GM12891 (cell line): Measurements from ENCODE around the gene IMMP2L.

Experiments used
- DNase-seq: peaks from one replicate; pipeline ENCODE4 v3.0.0; 2011; ENCODE audit warnings: low spot score; ENCODE audit not compliant: insufficient read length
- FAIRE-seq: peaks from 2 replicates; lab custom pipeline; 2011; peaks lifted over from hg19 to GRCh38; lab: Jason Lieb, UNC
- PAX5 ChIP-seq: IDR thresholded peaks from 2 replicates; pipeline ENCODE4 v1.6.1; 2011; ENCODE audit warnings: low read length, moderate library complexity, mild to moderate bottlenecking; ENCODE audit not compliant: insufficient read depth, severe bottlenecking
- POLR2A ChIP-seq: IDR thresholded peaks from 2 replicates; pipeline ENCODE4 v1.6.1; 2011; ENCODE audit warnings: low read depth, low read length, control low read depth
- POLR2AphosphoS5 ChIP-seq: IDR thresholded peaks from 2 replicates; pipeline ENCODE4 v1.6.1; 2011; ENCODE audit warnings: low read depth, low read length, control low read depth
- POU2F2 ChIP-seq: IDR thresholded peaks from 2 replicates; pipeline ENCODE4 v1.6.1; 2011; ENCODE audit warnings: low read depth, mild to moderate bottlenecking, control low read depth, low read length, moderate library complexity
- SPI1 ChIP-seq: IDR thresholded peaks from 2 replicates; pipeline ENCODE4 v1.6.1; 2011; ENCODE audit warnings: low read depth, low read length, control low read depth
- TAF1 ChIP-seq: IDR thresholded peaks from 2 replicates; pipeline ENCODE4 v1.6.1; 2011; ENCODE audit warnings: low read depth, low read length, control low read depth

The IMMP2L gene

DNA sequence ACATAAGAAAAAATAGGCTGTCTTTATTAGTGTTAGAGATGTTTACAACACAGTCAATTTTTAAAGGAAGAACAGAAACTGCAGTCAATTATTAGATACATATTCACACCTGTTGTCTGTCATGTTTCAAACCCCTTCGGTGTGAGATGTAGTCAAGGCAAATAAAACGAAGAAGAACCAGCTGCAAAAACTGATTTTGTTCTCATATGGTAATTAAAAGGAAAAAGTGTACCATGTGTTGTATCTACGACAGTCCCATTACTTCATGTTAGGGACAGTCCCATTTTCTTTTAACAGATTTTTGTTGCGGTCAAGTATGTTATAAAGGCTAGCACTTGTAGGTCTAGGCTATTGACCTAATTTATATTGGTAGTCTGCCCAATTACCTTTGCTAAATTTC lies 321.9 kb downstream of the IMMP2L start:
- FAIRE-seq (peak; percentile 38), DNase-seq (no peak)
- TF ChIP-seq TAF1 (no peak), SPI1 (no peak)

DNA sequence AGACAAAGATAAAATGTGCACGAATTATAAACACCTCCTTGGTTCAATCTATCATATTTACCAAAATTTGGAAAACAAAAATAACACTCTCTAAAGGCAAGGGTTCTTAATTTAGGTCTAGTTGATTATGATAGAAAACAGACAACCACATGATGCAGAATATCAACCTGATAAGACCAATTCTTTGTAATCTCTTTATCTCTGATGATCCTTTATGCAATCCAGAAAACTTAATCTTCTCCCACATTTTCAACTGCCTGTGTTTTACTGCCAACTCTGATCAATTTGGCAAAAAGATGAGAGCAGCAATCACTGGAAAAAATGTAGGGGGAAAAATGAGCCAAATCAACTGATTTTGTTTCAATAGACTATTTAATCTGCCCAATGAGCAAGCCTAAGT lies 322.9 kb downstream of the IMMP2L start:
- DNase-seq (no peak), FAIRE-seq (no peak)
- TF ChIP-seq PAX5 = no peak
- TF ChIP-seq POLR2AphosphoS5 = no peak
- TF ChIP-seq SPI1 = no peak
- TF ChIP-seq POLR2A = no peak
- TF ChIP-seq POU2F2 = no peak
- no peak for TF ChIP-seq TAF1

- DNase-seq = no peak
These were observed 323.4 kb downstream of the IMMP2L start for GRCh38 chr7:111238886-111239285.

GRCh38 chr7:111235709-111236108 lies 326.6 kb downstream of the IMMP2L start:
- DNase-seq (no peak), FAIRE-seq (no peak)
- TF ChIP-seq TAF1 = no peak

More at GRCh38 chr7:111238886-111239285, 323.4 kb downstream of the IMMP2L start:
- TF ChIP-seq POLR2A (no peak), POLR2AphosphoS5 (no peak), PAX5 (no peak), POU2F2 (no peak), TAF1 (no peak), SPI1 (no peak)
- FAIRE-seq = no peak

DNA sequence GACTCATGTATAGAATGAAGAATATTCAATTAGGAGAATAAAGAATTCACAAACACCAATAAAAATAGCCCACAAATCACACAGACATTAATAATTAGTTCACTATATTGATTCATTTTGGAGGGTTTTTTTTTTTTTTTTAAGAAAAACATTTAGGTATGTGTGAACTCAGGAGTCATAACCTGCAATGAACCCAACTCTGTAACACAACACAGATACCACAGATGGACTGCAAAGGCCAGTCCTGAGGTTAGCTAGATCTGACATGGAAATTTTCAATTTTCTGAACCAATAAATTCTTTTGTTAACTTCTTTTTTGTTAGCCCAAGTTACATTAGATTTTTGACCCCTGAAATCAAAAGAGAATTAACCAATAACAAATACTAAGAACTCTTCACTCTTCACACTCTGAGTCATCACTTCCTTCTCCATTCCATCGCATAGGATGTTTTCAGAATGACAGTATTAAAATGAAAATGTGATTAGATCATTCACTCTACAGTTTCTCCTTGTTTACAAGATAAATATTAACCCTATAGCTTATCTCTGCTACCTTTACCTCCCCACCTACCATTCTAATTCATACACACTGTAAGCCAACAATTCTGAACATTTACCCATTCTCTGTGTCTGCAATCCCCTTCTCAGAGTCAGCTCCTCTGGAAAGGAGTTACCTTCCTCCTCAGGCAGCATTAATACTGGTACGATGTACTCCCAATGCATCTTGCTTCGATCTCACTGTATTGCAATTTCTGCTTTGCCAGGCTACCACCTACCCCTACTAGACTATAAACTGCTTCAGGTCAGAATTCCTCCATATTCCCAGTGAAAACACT lies 329.8 kb downstream of the IMMP2L start:
- DNase-seq (no peak), FAIRE-seq (peak; percentile 35)
- no peak for TF ChIP-seq TAF1
- TF ChIP-seq POLR2A = no peak
- TF ChIP-seq SPI1 = 0 out of 2 replicates have a peak, but pooled peaks have one; percentile 26

DNA sequence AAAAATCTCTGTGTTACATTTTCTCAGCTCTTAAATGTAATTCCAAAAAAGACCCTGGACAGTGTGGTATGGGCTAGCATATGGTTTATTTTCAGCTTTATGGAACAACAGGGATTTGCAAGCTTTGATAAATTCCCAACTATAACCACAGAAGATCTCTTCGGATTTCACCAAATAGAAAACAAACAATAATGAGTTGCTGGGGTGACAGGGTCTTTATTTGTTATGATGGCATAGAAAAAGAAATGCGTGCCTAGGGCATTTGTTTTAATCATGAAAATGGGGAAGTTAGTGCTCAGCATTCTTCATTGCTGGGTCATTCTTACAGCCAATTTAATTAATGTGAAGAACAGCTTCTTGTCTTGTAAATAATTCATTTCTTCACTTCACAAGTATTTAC lies 332.4 kb downstream of the IMMP2L start:
- no peak for FAIRE-seq
- no peak for DNase-seq
- no peak for TF ChIP-seq POLR2A
- no peak for TF ChIP-seq POLR2AphosphoS5
- TF ChIP-seq SPI1 = no peak
- no peak for TF ChIP-seq TAF1
- TF ChIP-seq POU2F2 = no peak
- no peak for TF ChIP-seq PAX5

- no peak for DNase-seq
- no peak for FAIRE-seq
- TF ChIP-seq POLR2AphosphoS5 (no peak), POU2F2 (no peak), POLR2A (no peak), TAF1 (no peak), SPI1 (no peak)
These were observed 333.0 kb downstream of the IMMP2L start for GRCh38 chr7:111229181-111229740.

- no peak for TF ChIP-seq POLR2AphosphoS5
- no peak for DNase-seq
- FAIRE-seq = no peak
These were observed 333.9 kb downstream of the IMMP2L start for GRCh38 chr7:111228437-111228836.

- FAIRE-seq (no peak), DNase-seq (no peak)
- TF ChIP-seq POLR2A (no peak), SPI1 (peak; percentile 50; the same call in 1 of the 2 replicates)
These were observed 335.5 kb downstream of the IMMP2L start for GRCh38 chr7:111226800-111227199.

DNA sequence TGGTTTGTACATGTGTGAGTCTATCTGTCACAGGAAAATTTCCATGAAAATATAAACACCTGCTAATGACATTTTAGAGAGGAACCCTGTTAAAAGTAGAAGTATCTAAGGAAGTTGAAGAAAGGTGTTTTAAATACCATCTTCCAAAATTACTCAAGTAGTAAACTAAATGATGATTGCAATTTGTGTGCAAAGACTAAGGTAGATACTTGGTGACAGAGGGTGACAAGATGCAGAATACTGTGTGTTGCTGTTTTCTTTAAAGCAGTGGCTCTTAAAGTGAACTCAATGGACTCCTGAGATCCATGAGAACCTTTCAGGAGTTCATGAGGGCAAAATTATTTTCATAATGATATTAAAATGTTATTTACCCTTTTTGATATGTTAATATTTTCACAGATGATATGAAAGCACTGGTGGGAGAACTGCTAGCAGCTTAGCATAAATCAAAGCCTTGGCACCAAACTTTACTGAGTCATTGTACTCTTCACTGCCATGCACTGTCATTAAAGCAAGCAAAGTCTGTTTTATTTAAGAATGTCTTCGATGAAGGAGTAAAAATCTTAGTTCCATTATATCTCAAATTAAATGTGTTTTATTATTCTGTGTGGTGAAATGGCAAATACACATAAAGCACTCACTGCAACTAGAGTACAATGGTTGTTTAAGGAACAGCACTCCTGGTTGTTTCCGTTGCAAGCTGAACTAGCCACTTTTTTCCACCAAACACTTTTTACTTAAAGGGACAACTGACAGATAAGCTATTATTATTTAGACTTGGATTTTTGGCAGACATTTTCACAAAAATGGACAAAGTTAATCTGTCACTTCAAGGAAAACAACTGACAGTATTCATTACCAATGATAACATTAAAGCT lies 337.7 kb downstream of the IMMP2L start:
- DNase-seq (no peak), FAIRE-seq (no peak)
- TF ChIP-seq SPI1 (no peak), POLR2AphosphoS5 (no peak), PAX5 (no peak), TAF1 (no peak), POU2F2 (no peak), POLR2A (no peak)

GRCh38 chr7:111223802-111224253 lies 338.5 kb downstream of the IMMP2L start:
- no peak for TF ChIP-seq POLR2A
- TF ChIP-seq SPI1 = peak; percentile 63
- FAIRE-seq = peak; percentile 77
- no peak for DNase-seq
